NCI-H1417 (cell line): Measurements from ENCODE around the gene SZRD1.

Experiments
- DNase-seq, 3 experiments: peaks; one replicate each; lab custom pipeline; 2025; lab: John Stamatoyannopoulos, UW

SZRD1 gene

GRCh38 chr1:16394977-16395376, 27.9 kb downstream of the SZRD1 start:
- no peak for DNase-seq

DNA sequence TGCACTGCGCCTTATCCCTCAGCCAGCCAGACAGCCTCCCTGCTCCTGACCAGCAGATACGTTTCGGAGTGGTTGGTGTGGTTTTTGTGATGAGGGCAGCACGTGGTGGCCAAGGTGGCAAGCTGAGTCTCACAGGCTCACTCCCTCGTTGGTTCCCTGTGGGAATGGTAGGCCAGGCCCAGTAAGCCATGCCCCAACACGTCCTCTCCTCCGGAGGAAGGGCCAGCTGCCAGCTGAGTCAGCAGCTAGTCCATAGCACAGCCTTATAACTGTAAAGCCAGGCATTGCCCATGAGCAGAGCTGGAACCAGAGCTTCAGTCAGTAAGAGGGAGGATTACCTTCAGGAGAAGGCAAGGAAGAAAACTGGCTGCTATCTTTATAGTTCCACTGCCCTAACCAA, 29.5 kb downstream of the SZRD1 start:
- DNase-seq, result no peak

- DNase-seq, result no peak
These were observed 30.1 kb downstream of the SZRD1 start for GRCh38 chr1:16397120-16397519.

DNA sequence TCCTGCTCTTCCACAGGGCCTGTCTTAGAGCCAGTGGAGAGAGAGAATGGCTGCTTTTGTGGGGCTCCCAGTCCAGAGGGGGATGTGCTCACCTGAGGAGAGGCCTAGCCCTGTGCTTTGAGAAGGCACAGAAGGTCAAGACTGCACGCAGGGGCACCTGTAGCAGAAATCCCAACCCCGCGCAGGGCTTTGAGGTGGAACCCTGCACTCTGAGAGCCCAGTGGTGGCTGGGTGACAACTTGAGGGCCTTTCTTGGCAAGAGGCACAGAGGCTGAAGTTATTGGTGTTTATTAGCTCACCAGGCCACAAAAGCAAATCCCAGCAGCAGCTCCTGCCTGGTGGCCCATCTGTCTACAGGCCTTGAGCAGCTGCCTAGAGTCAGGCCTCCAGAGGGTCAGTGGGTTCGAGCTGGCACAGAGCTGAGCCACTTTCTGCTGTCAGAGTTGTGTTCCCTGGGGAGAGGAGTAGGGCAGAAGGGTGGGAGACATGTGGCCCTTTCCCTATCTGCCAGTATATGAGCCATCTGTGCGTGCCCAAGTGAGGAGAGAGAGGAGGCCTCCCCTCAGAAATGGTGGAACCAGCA, 31.4 kb downstream of the SZRD1 start:
- no peak for DNase-seq

DNA sequence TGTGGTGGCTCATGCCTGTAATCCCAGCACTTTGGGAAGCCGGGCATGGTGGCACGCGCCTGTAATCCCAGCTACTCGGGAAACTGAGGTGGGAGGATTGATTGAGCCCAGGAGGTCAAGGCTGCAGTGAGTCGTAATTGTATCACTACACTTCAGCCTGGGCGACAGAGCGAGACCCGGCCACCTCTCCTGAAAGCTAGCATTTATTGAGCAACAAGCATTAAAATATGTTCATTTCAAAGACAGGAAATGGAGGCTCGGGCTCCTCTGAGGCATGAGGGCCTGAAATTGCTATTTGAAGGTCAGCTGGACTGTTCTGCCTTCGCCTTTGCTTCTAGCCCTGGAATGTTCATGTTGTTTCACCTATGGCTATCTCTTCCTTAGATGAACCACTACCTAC, 35.7 kb downstream of the SZRD1 start:
- no peak for DNase-seq

GRCh38 chr1:16405441-16405840, 38.4 kb downstream of the SZRD1 start:
- DNase-seq, result no peak

DNA sequence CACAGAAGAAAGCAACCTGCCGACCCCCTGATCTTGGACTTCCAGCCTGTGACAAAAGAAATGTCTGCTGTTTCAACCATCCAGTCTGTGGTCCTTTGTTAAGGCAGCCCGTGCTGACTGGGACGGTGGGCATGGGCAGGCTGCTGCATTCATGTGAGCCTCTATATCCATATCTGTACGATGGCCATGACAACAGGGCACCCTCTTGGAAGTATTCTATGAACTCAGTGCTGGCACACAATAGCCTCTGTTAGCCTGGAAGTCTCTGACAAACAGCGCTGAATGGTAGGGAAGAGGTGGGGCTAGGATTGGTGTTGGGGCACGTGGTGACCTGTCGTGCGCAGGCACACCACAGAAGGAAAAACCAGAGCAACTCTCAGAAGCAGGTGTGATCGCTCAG, 39.8 kb downstream of the SZRD1 start:
- no peak for DNase-seq

DNA sequence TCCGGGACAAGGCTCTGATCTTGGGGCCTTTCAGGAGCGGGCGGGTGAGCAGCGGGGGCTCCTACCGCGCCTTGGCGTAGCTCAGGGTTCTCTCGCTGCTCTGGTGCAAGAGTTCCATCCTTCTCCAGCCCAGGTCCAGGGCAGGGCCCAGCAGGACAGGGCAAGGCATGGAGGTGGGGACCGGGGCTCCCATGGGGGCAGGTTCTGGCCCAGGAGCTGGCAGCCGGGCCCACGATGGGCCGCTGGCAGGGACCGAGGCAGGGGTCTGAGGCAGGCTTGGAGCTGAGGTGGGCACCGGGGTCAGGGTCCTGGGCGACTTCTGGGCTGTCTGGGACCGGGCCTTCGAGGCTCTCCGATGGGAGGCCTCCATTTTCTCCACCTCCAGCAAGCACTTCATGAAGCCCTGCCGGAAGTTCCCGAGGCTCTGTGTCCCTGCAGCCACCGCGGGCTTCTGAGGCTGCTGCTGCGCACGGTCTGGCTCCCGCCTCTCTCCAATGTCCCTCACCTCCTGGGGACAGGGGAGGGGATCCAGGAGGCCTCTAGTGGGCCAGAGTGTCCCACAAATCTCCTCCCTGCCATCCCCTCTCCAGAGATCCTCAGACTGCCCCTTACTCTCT, 42.6 kb downstream of the SZRD1 start:
- no peak for DNase-seq

DNA sequence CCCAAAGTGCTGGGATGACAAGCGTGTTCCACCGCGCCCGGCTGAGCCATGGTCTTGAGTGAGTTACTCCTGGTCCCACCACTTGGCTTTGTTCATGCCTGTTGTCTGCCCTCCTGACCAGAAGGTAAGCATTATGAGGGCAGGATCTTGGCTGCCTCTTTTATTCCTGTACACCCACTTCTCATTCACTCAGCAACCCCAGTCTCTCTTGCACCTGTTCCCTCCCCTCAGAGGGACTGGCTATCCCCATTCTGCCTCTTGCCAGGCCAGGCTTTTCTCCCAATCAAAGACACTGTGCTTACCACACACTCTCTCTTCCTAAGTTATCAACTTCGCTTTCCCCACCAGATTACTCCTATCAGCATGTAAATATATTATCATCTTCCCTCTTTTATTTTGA, 43.8 kb downstream of the SZRD1 start:
- no peak for DNase-seq

- no peak for DNase-seq
These were observed 46.1 kb downstream of the SZRD1 start for GRCh38 chr1:16413191-16413590.

- DNase-seq, result no peak
These were observed 51.9 kb downstream of the SZRD1 start for GRCh38 chr1:16418823-16419425.

- DNase-seq, result no peak
These were observed 53.5 kb downstream of the SZRD1 start for GRCh38 chr1:16420424-16421118.

- DNase-seq, result no peak
These were observed 54.2 kb downstream of the SZRD1 start for GRCh38 chr1:16421201-16421600.

GRCh38 chr1:16422041-16422440, 55.0 kb downstream of the SZRD1 start:
- no peak for DNase-seq

- DNase-seq, result no peak
These were observed 58.3 kb downstream of the SZRD1 start for GRCh38 chr1:16425125-16426025.

DNA sequence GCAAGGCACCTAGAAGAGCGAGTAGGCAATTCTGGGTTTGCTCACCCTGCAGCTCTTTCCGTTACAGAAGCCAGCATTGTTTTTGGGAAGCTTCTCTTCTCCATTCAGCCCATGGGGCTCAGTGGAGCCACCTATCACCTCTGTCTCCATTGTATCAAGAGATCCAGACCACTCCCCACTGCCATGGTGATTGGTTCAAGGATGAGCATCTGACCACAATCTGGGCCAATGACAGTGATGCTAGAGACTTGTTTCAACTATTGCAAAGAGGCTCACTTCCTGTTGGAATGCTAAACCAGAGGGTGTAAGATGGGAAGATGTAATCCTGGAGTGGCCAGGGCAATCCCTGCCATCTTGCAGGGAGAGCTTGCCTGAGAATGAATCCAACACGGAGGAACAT, 63.6 kb downstream of the SZRD1 start:
- DNase-seq, result no peak

- no peak for DNase-seq
These were observed 66.0 kb downstream of the SZRD1 start for GRCh38 chr1:16433030-16433429.

DNA sequence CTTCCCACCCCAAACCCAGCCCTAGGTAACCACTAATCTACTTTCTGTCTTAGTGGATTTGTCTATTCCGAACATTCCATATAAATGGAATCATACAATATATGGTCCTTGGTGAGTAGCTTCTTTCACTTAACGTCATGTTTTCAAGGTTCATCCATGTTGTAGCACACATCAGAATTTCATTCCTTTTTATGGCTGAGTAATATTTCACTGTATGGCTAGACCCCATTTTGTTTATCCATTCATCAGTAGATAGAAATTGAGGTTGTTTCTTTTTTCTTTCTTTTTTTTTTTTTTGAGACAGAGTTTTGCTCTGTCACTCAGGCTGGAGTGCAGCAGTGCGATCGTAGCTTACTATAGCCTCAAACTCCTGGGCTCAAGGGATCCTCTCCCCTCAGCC, 67.0 kb downstream of the SZRD1 start:
- DNase-seq, result no peak

GRCh38 chr1:16434501-16434900, 67.5 kb downstream of the SZRD1 start:
- DNase-seq, result no peak

DNA sequence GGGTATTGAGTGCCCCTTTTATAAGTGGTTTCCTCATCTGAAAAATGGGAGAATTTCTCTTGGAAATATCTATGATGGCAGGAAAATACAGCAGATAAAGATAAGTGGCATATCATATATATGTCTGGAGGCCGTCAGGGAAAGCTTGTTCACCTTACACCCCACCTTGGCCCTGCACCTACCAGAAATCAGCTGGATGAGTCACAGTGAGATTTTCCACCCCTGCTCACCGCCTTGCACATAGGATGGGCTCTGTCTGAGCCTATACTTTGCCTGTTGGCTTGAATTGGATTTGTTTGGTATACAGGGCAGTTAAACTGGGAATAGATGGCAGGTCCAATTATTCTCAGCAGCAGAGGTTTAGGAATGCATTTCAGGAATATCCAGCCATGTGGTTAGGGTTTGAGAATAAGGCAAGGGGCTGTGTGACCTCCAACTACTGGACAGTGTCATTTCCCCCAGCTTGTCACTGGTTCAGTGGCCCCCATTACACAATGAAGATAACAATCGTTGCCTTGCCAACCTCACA, 70.0 kb downstream of the SZRD1 start, which contains the start of gene SPATA21:
Gene SPATA21, minus strand, starts transcription at position 479 of the 529 bp plus-strand sequence. CDS start 6,053 bp downstream, outside the sequence.
- DNase-seq, result no peak

- no peak for DNase-seq
These were observed 71.5 kb downstream of the SZRD1 start for GRCh38 chr1:16438516-16438915.

DNA sequence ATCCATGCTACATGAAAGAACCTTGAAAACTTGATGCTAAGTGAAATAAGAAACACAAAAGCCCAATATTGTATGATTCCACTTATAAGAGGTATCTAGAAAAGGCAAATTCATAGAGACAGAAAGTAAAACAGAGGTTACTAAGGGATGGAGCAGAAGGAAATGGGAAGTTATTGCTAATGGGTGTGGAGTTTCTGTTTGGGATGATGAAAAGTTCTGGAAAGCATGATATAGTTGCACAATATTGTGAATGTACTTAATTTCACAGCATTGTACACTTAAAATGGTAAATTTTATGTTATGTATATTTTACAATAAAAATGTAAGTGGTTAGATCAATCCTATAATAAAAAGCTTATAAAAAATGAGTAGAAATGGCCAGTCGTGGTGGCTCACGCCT, 71.9 kb downstream of the SZRD1 start:
- DNase-seq, result no peak
